IPS DF 4.7 (cell line): Measurements from ENCODE around the gene TLK2.
"Not testable (repeated sequence)": the region's sequence is repeated elsewhere in the genome, so short reads cannot be mapped to it uniquely, and the experiment has no call there.

Experiments used
- DNase-seq: peaks from one replicate; pipeline ENCODE4 v3.0.0-alpha.2; 2013; ENCODE audit warnings: low spot score; ENCODE audit errors: extremely low read depth

TLK2 gene

DNA sequence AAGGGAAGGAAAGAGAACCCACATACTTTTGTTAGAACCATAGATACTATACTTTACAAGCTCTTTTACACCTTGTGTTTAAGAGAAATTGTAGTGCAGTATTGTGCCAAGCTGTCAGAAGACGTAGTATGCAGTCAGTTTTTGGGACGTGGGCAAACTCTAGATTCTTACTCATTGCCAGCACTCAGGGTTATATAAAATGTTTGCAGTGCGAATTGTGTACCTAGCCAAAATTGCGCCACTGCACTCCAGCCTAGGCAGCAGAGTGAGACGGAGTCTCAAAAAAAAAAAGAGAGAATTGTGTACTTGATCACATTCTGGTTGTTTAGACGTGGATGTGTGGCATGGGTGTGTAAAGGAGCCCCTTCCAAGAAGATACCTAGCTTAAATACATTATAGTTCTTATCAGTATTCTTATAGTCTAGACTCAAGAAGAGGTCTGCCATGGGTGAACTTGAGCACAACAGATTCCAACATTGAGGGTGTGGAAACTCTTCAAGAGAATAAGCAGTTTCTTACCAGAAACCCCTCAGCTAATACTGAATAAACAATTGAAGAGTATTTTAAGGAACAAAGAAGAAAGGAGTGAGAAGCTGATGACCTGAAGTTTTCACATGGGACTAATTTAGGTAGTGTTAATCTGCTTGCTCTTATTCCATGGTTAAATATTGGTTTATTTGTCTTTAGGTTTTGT, 121.5 kb downstream of the TLK2 start:
- no peak for DNase-seq

DNA sequence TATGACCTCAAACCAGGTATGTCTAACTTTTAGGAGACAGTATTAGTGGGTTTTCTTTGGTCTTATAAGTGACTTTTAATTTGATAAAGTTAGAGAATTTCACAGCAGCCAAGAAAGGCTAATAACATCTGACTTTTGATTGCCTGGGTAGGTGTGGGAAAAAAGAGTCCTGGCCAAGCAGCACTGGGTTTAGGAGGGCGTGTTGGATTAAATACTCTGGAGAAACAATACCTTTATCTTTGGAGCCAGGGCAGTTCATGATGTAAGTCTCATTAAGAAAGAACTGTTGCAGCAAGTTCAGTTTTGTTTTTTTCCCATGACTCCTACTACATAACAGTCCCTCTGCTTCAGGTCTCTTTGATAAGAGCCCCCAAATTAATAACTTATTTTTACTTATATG, 122.2 kb downstream of the TLK2 start:
- DNase-seq: no peak

DNA sequence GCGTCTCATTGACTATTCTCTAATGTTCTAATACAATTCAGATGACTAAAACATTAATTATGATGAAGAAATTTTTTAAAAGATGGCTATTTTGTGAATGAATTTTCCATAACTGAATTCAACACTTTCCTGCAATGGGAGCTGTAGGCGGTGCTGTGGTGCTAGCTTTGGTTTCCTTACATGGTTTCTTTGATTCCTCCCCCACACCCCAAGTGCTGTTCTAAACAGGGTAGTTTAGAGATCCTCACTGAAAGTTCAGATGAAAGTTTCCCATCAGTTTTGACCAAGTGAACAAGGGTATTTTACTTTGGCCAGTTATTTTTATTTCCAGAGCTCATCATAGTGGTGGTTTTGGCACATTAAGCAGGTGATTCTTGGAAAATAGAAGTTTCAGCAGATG, 122.8 kb downstream of the TLK2 start:
- no peak for DNase-seq

DNA sequence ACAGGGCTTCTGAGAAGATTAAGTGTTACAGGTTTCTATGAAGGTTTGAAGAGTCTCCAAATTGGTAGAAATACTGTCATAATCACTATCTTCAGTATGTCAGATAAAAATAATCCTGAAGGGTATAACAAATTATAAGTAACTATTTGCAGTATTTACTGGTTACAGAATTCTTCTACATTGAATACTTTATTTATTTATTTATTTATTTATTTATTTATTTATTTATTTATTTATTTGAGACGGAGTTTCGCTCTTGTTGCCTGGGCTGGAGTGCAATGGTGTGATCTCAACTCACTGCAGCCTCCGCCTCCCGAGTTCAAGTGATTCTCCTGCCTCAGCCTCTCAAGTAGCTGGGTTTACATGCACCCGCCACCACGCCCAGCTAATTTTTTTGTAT, 125.2 kb downstream of the TLK2 start:
- not testable (repeated sequence) for DNase-seq

DNA sequence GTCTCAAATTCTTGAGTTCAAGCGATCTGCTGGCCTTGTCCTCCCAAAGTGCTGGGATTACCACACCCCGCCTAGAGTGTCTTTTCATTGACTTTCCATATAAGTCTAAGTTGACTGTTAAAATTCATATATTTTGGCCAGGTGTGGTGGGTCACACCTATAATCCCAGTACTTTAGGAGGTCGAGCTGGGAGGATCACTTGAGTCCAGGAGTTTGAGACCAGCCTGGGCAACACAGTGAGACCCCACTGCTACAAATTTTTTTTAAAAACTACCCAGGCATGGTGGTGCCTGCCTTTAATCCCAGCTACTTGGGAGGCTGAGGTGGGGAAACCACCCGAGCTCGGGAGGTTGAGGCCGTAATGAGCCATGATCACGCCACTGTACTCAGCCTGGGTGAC, 127.0 kb downstream of the TLK2 start:
- no peak for DNase-seq

DNA sequence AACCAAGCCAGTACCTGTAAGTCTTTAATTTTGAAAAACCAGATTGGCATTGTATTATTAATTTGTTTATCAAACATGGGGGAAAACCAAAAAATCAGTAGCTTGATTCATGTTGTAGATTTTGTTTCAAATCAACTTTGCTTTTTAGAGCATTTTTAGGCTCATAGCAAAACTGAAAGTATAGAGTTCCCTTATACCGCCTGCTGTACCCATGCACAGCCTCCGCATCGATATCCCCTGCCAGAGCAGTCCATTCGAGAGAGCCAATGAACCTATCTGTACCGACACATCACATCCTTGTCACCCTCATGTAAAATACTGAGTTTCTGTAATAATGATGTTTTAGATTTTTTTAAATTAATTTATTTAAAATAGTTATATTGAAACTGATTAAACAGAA, 132.7 kb downstream of the TLK2 start:
- no peak for DNase-seq

DNA sequence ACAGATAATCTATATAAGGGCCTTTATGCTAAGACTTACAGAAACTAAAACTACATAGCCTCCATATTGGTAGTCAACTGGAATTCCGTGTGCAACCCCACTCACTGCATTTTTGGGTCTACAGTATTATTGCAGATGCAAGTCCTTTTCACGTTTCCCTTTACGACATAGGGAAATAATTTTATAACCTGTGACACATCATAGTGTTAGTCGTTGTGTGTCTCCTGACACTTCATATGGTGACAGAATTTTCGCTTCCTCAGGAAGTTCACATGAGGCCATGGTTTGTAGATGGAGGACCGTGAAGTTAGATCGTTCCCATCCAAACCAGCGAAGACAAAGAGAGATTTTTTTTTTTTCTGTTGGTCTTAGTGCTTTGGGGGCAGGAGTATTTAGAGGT, 133.1 kb downstream of the TLK2 start:
- DNase-seq: no peak

DNA sequence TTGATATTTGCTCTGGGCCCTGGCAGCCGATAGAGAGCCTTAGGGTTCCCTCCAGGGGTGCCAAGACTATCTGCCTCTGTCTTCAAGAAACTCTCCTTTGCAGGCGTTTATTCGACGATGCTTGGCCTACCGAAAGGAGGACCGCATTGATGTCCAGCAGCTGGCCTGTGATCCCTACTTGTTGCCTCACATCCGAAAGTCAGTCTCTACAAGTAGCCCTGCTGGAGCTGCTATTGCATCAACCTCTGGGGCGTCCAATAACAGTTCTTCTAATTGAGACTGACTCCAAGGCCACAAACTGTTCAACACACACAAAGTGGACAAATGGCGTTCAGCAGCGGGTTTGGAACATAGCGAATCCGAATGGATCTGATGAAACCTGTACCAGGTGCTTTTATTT, 133.7 kb downstream of the TLK2 start:
- DNase-seq: not testable (repeated sequence)

DNA sequence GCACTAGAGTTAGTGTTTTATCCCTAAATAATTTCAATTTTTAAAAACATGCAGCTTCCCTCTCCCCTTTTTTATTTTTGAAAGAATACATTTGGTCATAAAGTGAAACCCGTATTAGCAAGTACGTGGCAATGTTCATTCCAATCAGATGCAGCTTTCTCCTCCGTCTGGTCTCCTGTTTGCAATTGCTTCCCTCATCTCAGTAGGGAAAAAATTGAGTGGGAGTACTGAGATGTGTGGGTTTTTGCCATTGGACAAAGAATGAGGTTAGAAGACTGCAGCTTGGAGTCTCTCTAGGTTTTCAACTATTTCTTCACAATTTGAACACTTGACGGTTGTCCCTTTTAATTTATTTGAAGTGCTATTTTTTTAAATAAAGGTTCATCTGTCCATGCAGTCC, 134.5 kb downstream of the TLK2 start:
- not testable (repeated sequence) for DNase-seq

DNA sequence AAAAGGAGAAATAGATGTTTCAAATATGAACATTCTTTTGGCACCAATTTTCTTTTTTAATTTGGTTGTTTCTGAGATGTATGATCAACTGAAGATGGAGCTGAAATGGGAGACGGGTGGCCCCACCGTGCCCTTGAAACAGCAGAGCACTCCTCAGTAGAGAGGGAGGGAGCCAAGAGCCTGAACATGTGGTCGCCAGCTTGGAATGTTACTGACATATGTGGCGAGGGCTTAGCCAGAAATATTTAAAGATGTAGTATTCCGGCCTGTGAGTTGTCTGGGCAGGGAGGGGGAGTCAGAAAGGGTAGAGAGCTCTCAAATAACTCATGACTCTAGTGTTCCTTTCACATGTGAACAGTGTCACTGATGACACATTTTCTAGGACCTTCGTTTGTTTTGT, 135.5 kb downstream of the TLK2 start:
- DNase-seq: no peak

DNA sequence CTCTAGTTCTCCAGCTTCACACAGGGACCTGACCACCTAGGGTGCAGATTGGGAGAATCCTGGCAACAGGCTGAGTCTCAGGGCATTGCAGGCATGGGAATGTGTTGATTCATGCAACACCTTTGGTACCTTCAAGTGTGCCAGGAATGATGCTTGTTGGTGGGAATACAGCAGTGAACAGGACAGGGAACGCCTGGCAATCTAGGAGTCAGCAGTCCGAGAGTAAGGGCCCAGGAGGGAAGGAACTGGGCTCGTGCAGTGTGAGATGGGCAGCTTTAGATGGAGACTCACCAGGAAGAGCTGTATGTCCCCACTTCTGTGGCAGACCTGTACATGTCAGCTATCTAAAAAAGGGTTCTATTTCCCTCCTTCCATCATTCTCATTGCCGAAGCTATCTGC, 136.9 kb downstream of the TLK2 start:
- no peak for DNase-seq

DNA sequence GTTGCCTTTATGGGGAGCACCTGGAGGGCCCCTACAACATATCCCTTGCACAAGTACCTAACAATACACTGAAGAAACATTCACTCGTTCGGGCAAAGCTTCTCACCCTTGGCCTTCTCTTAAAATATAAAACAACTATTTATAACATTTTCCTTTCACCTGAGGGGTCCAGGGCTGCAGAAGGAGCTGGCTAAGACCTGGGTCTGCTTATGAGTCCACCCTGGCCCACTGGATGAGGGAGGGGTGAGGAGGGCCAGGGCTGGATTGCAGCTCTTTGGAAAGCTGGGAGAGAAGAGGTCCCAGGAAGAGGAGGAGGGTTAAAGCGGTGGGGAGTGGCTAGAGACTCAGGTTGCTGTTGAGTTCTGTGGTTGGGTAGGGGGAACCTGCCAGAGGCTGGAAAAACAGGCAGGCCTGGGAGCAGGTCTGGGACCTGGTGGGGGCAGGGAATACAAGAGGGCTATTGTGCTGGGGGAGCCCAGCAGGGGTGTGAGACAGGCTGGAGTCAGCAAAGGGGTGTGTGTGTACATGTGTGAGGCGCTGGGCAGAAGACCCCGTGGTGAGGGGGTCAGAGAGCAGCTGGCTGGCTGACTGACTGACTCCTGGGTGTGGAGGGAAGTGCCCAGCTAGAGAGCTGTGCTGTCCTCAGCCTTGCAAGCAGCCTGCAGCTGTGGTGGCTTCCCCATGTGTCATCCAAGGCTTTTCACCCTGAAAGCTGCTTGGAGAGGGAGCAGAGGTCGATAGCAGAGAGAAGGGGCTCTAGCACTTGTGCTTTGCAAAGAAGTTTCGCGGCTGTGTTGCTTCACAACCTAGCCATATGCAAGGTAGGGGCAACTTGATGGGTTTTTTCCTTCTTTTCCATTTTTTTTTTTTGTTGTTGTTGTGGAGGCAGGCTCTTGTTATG, 138.6 kb downstream of the TLK2 start:
- DNase-seq: no peak

DNA sequence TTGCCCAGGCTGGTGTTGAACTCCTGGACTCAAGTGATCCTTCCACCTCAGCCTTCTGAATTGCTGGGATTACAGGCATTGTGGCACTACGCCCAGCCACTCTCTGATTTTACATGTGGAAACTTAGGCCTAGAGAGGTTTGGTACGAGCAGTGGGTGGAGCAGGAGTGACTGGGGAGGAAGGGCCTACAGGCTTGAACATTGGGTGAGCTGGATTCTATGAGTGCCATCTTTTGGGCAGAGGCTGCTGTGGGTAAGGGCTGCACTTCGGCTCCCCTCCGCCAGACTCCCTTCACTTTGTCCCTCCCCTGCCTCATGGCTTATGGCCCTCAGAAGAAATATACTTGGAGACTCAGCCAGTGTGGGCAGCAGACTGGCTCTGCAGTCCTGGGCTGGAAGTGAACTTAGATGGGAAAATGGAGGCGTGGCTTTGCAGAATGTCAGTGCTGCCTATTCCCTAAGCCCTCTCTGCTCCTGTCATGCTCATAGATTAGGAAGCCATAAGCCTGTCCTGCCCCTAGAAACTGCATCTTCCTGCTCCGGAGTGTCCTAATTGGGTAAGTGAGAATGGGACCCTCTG, 139.4 kb downstream of the TLK2 start:
- DNase-seq: no peak

DNA sequence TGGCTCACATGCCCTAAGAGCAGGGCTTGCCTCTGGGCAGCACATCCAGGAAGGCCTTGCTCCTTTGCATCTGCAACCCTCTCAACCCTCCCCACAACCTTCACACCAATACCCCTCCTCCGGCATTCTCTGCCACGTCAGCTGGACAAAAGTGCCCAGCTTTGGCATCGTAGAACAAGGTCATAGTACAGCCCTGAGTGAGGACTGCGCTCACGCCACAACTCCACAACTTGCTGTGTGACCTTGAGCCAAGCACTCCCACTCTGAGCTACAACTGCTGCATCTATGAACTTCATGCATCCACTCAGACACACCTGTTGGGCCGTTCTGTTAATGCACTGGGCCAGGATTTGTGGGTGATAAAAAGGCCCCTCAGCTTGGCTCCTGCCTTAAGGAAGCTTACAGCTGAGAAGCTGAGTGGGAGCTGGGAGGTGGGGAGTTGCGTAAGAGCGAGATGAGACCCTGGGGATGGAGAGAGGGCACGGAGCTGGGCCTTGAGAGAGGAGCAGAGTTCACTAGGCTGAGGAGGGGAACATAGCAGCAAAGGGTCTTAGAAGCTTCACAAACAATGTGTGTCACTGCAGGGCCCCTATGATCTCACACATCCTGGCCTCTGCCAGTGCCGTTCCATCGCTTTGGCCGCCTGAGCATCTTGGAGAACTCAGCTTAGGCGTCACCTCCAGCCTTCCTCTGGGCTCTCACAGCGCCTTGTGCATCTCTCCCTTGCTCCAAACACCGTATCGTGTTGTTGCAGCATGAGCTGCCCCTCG, 140.2 kb downstream of the TLK2 start:
- DNase-seq: no peak

DNA sequence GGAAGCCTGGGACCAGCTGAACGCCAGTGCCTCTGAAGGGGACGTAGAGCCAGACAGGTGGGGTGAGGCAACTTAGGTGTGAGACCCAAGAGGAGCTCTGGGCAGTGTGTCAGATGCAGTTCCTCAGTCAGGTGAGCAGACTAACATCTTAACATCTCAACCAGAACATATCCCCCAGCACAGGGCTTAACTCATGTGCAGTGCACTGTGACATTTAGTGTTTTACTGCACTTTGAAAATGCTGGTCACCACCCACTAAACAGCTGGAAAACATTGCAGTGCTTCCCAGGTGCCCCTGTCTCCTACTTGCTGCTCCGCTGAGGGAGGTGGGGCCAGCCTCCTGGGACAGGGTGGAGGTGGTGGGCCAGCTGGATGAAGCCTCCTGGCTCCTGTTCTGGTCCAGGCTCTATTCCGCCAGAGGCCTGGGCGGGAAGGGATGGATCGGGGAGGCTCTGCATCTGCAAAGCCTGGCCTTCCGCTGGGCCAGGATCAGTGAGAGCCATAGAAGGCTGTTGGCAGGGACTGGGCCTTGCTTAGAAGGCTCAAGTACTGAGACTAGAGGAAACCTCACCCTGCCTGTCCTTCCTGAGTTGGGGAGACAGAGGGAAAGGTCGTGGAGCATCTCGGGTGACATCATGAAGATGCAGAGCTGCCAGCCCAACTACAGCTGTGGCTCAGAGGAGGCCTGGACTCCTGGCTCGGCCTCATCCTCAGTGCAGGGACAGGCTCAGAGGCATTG, 141.0 kb downstream of the TLK2 start:
- DNase-seq: no peak

DNA sequence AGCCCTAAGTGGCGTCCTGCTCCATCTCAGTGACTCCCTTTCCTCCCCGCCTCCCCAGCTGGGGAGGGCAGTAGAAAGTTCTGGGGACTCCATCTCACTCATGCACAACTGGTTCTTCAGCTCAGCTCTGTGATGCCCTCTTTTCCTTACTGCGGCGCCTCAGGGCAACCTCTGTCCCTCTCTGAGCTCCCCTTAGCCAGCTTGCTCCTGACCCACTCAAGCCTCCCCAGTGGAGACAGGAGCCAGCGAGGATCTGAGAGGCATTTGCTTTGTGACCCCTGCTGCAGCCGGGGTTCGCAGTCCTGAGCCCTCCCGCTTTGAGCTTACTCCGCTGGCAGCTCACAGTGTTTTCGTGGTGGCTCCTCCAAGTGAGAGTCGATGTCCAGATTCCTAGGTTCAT, 142.6 kb downstream of the TLK2 start:
- no peak for DNase-seq

DNA sequence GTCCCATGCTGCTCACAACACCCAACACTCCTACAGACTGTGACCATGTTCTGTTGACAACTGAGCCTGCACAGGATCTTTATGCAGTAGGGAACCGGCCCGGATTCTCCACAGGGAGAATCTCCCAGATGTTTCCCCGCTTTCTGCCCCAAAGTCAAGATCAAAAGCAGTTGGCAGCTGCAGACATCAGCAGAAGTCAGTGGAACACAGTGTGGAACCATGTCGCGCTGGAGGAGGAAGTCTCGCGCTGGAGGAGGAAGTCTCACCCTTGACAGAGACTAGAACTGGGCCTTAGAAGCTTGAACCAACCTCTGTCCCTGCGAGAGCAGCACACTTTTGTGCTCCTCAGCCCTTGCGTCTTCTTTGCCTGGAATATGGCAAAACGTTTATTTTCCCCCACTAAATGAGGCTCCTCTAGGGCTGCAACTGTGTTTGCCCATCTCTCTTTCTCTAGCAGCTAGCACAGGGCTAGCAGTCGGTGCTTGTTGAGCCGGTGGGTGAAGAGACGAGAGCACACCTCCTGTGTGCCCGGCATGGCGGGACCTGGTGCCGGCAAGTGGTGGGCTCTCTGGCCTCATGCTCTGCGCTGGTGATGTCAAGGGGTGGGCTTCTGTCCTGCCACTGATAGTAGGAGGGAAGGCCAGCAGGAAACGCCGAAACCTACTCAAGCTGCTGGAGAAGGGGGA, 146.7 kb downstream of the TLK2 start:
- DNase-seq: no peak

DNA sequence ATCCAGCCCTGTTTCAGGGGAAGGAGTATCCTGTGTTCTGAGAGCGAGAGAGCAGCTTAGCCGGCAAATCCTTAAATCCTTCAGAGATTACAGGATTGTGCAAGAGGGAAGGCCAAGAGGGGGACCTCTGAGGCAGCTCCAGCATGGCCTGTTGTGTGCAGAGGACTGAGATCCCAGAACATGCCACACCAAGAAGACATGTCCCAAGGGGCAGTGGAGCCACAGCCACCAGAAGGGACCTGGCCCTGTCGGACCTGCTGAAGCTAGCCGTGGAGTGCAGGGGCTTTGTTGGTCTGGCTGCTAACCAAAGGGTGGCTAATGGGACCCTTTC, 147.2 kb downstream of the TLK2 start:
- DNase-seq: no peak

DNA sequence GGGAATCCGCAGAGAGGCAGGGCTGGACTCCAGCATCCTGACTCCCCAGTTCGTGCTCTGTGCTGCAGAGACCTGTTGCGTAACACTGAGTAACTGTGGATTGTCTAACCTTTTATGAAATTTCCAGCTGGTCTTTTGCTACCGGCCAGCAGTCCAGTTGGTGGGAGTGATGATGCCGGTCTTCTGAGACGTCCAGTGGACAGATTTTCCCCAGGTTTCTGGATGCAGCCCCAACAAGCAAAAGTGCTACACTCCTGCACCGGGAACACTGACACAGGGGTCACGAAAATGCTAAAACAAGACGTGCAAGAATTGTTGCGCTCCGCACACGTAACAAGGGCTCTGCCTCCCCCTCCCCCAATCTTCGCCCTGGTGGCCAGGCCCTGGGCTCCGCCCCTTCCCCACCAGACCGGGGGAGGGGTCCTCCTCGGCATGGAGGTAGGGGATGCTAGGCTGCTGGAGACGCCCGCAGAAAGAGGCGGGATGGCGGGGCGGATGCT, 148.1 kb downstream of the TLK2 start:
- no peak for DNase-seq

DNA sequence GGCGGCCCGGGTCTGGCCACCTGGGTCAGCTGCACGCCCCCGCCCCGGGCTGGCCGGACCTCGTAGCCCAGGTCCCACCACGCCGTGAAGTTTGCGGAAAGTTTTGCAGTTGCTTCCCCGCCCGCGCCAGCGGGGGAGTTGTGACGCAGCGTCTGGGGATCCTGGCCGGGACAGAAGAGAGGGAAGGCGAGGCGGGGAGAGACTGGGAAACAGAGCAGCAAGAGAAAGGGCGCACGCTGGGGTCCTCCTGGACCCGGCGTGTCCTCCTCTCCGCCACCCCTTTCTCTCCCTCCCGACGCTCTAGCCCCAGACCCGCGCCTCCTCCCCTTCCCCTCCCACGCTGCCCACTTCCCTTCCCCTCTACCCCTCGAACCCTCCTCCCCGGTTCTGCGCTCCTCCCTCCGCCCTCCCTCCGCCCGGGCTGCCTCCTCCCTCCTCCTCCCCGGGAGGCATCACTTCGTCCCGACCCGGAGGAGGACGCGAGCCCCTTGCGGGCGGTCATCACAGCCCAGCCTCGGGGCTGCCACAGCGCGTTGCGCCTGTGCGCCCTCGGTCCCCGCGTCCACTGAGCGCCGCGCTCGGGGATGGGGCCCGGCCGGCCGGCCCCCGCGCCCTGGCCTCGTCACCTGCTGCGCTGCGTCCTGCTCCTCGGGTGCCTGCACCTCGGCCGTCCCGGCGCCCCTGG, 148.7 kb downstream of the TLK2 start, which contains the start of gene MRC2:
Gene MRC2, plus strand, starts transcription at position 452 of the 685 bp plus-strand sequence. Its CDS starts 133 bp downstream, at position 585.
- DNase-seq: no peak
